H1 (cell line): ENCODE results near the gene RAPGEF5. TPM values are rescaled to one million over a fixed set of nuclear protein-coding genes. Genes with fewer than 3 reads are reported as not detected.

ENCODE experiments used
- polyA plus RNA-seq, 7 experiments: library from polyadenylated mRNA; depleted of rRNA in 3 of 7; stranded (reverse) in 5 of 7; unstranded in 2 of 7; fragments of >200 nt in 5 of 7; fragments of 200-250 nt in 2 of 7; gene quantifications; 1 replicate in 5 of 7; 2 replicates in 1 of 7; 4 replicates in 1 of 7; pipeline versions ENCODE4 v1.2.1 to v1.2.3, GENCODE V29; 2011 to 2013; ENCODE audit warnings: missing spikeins in 2 of 7, mixed read lengths in 2 of 7
- total RNA-seq: library from RNA; stranded (reverse); fragmentation: NEBNext Ultra II Directional; extraction: Animal tissue kit (Norgen Biotek cat#: 25700); gene quantifications from 2 replicates; pipeline ENCODE4 v1.2.1, GENCODE V29; 2021
- TF ChIP-seq, protein P1 (sequence below): IDR thresholded peaks from 2 replicates; pipeline ENCODE4 v1.6.1; 2011; ENCODE audit warnings: low read length, improper control_type of control experiment

Gene RAPGEF5
- total and polyA plus RNA-seq, 2 of the 8 experiments (the other 6 are each of a cell fraction or from before 2014, with no cell fraction given): 4.4 to 22.9 TPM

DNA sequence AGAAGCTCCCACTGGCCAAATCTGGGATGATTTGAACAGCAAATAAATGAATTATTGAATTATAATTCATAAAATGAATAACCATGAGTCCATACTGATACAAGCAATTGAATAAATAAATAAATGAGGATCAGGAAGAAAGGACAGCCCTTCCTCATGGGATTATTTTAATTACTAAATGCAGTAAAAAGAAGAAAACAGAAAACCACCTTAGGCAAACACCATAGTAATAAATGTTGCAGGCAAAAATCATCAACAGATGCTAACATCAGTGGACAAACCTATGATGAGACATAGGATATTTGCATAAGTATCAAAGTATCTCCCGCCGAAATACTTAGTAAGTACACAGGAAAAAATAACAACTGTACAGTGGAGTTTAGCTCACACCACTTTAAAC lies 33.2 kb downstream of the RAPGEF5 start (continued):
- TF ChIP-seq, protein P1, sequence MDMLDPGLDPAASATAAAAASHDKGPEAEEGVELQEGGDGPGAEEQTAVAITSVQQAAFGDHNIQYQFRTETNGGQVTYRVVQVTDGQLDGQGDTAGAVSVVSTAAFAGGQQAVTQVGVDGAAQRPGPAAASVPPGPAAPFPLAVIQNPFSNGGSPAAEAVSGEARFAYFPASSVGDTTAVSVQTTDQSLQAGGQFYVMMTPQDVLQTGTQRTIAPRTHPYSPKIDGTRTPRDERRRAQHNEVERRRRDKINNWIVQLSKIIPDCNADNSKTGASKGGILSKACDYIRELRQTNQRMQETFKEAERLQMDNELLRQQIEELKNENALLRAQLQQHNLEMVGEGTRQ: no peak
- TF ChIP-seq, all 59 proteins: peak for 0
